Activated CD8-positive, alpha-beta T cell treated with anti-CD3 and anti-CD28 coated beads, Interleukin-2, amount 10 ng/mL, durations not matched to agents 7 days and 5 days (primary cell): Measurements from ENCODE around the gene GBA2. TPM values are rescaled to one million over a fixed set of nuclear protein-coding genes. Genes with fewer than 3 reads are reported as not detected.

ENCODE experiments used
- ATAC-seq: fragments of 150-1000 bp; cut with Tn5 transposase; one replicate; pipeline ENCODE4 v1.10.0; 2021; ENCODE audit warnings: moderate library complexity
- CTCF ChIA-PET: fragments of 350-600 bp; sonication (Branson Sonifier 250); formaldehyde crosslinking; loops from one replicate; lab custom pipeline; 2021; ENCODE audit warnings: antibody characterized with exemption; lab: Charles Lee
- POLR2A ChIA-PET: fragments of 350-600 bp; sonication (Branson Sonifier 250); formaldehyde crosslinking; loops from one replicate; lab custom pipeline; 2021; ENCODE audit warnings: antibody characterized with exemption; lab: Charles Lee
- DNase-seq: peaks from one replicate; pipeline ENCODE4 v3.0.0-alpha.2; 2020
- H3K27ac Mint-ChIP-seq: one replicate; pipeline ENCODE4 v1.8.0; 2021; ENCODE audit warnings: mild to moderate bottlenecking, mixed read lengths
- H3K27me3 Mint-ChIP-seq: one replicate; pipeline ENCODE4 v1.8.0; 2021; ENCODE audit warnings: low read depth, mixed read lengths
- H3K36me3 Mint-ChIP-seq: one replicate; pipeline ENCODE4 v1.8.0; 2021; ENCODE audit warnings: low read depth, mixed read lengths
- H3K4me1 Mint-ChIP-seq: one replicate; pipeline ENCODE4 v1.8.0; 2021; ENCODE audit warnings: low read depth, mixed read lengths
- H3K4me3 Mint-ChIP-seq: one replicate; pipeline ENCODE4 v1.8.0; 2021; ENCODE audit warnings: mild to moderate bottlenecking, mixed read lengths
- H3K9me3 Mint-ChIP-seq: one replicate; pipeline ENCODE4 v1.8.0; 2022; ENCODE audit warnings: mixed read lengths; ENCODE audit not compliant: insufficient read depth
- total RNA-seq, 2 experiments: library from RNA; stranded (reverse); gene quantifications; one replicate each; pipeline ENCODE4 v1.2.3, GENCODE V29; 2021

GBA2 gene
- total RNA-seq, 2 experiments from 2014 or later = 52.6 to 56.4 TPM

DNA sequence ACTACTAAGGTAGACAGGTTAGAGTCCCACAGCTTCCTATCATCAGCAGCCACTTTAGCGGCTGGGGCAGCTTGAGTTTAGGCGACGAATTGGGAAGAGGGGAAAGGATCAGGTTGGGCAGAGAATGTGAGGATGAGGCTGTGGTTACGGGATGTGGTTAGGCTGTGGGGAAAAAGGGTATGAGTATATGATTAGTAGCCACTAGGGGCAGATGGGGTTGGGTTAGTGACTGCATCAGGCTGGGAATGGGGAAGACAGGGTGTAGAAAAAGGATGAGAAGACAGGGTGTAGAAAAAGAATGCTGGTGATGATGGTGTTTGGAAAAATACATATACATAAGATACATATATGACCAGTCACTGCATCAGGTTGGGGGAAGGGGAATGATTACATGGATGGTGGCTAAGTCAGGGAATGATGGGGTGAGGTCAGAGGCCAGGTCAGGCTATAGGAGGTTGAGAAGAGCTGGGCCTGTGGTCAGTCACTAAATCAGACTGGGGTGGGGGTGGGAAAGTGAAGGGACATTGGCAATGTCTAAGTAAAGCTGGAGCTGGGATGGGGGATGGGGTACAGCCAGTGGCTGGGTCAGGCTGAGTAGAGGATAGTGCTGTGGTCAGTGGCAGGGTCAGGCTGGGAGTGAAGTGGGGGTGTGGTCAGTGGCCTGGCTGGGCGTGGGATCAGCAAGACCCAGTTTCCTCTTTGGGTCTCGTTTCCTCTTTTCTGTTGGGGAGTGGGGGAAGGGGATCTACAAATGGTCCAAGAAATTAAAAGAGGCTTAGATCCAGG is 19.1 kb downstream of the GBA2 start:
- Mint-ChIP-seq H3K27ac (no peak overlapping the region), H3K4me3 (no peak overlapping the region), H3K4me1 (peaks cover 15% of the 10 kb centered on the region), H3K9me3 (no peaks in the 10 kb centered on the region), H3K27me3 (no peaks in the 10 kb centered on the region), H3K36me3 (peaks cover 19% of the 10 kb centered on the region)
- ChIA-PET CTCF (interaction anchor here (0.8 to 23.9 kb wide), 24 partner anchors 10 to 679 kb away, joined by 3 to 209 read pairs (median 8); partner anchors contain the start of genes ARHGEF39, CCDC107, CD72 and GBA2), POLR2A (interaction anchor here (1.5 to 4.7 kb wide), 4 partner anchors 19 to 125 kb away, joined by 3 to 37 read pairs (median 17); partner anchors contain the start of genes GBA2 and RGP1)
- DNase-seq (peak; percentile 61), ATAC-seq (no peak)

DNA sequence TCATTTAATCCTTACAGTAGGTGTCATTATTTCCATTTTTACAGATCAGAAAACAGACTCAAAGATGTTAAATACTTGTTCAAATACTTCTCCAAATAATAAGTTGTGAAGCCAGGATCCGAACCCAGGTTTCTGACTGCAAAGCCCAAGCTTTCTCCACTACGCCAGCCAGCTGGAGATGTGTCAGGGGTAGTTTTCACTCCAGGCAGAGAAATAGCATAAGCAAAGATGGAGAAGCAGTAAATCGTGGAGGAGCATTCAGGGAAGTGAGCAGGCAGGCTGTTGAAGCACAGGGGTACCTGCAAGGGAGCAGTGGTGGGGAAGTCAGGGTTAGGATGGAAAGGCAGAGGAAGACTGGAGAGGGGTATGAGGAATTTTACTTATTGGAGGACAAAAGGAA is 19.9 kb downstream of the GBA2 start:
- Mint-ChIP-seq H3K9me3 (no peaks in the 10 kb centered on the region), H3K36me3 (peaks cover 25% of the 10 kb centered on the region)

DNA sequence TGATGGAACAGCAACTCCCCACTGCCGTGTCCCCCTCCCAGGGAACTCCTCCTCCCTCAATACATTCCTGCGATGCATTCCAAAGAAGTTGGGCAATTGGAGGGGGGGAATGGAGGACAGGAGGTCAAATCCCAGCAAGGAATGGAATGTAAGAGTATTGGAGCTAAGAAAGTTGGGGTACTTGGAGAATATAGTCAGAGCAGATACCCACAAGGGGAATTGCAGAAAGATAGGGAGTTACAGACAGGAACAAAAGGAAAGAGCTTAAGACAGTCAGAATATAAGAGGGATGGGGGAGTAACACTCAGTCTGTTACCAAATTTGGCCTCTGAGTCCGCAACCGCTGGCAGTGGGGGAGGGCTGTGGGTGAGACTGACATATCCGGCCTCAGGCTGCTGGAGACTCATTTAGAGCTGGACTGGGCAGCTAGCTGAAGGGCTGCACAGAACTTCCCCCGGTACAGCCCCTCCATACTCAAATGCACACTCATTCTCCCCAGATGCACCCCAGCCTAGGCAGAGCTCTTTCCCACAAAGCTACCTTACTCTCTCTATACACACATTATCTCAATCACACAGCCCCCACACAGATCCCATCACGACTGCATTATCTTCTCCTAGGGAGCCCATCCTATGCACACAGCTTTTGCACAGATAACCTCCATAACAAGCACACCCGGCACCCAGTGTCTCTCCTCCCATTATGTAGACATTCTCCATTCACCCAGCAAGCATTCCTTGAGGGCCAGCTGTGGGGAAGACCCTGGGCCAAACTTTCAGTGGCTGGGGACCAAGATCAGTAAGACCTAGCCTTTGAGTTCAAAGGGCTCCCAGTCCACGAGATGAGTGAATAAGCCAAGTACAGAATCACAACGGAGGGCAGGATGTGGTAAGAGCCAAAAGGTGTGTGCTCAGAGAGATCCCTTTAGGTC is 20.7 kb downstream of the GBA2 start:
- ATAC-seq (peak; percentile 10), DNase-seq (peak; percentile 71)
- Mint-ChIP-seq H3K4me3 (no peak overlapping the region), H3K27me3 (no peaks in the 10 kb centered on the region), H3K36me3 (peaks cover 32% of the 10 kb centered on the region), H3K9me3 (no peaks in the 10 kb centered on the region), H3K27ac (no peak overlapping the region), H3K4me1 (peaks cover 8% of the 10 kb centered on the region)
- ChIA-PET CTCF (interaction anchor here (0.7 to 23.9 kb wide), 27 partner anchors 10 to 237 kb away, joined by 3 to 209 read pairs (median 6); partner anchors contain the start of genes ARHGEF39, CCDC107, CD72 and GBA2), POLR2A (interaction anchor here (0.5 to 1.6 kb wide), 10 partner anchors 9 to 740 kb away, joined by 3 to 9 read pairs (median 3); partner anchors contain the start of genes ARHGEF39, CCDC107 and TESK1)

More for the DNA sequence above, 19.9 kb downstream of the GBA2 start:
- ChIA-PET POLR2A (interaction anchor here (0.7 kb wide), 1 partner anchor 110 kb away, joined by 3 read pairs; no protein-coding TSS in a partner anchor), CTCF (interaction anchor here (0.7 to 23.9 kb wide), 20 partner anchors 9 to 236 kb away, joined by 3 to 209 read pairs (median 9); partner anchors contain the start of genes ARHGEF39, CCDC107, CD72 and GBA2)
- Mint-ChIP-seq H3K27me3 (no peaks in the 10 kb centered on the region), H3K4me3 (no peak overlapping the region), H3K27ac (no peak overlapping the region), H3K4me1 (peaks cover 15% of the 10 kb centered on the region)
- ATAC-seq (no peak), DNase-seq (no peak)

DNA sequence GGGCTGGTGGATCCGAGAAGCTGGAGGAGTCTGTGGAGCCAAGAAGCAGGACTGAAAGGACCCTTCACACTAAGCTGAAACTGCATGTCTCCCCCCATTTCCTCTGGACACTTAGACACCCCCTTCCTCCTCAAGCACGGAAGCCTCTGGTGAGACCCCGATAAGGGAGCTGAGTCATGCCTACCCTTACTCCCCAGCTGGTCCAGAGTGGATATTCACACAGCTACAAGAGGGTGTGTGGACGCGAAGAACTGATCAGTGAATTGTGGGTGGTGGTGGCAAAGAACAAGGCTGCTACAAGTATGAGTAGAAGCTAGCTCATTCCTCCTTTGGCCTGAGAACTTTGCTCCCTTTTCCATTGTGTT is 21.4 kb downstream of the GBA2 start:
- Mint-ChIP-seq H3K4me3 (no peak overlapping the region), H3K4me1 (peaks cover 4% of the 10 kb centered on the region), H3K27me3 (no peaks in the 10 kb centered on the region), H3K9me3 (no peaks in the 10 kb centered on the region), H3K36me3 (peaks cover 38% of the 10 kb centered on the region), H3K27ac (no peak overlapping the region)
- ATAC-seq (no peak), DNase-seq (no peak)
- ChIA-PET POLR2A (interaction anchor here (0.9 to 1.6 kb wide), 6 partner anchors 28 to 739 kb away, joined by 3 to 9 read pairs (median 5); partner anchors contain the start of genes ARHGEF39 and CCDC107), CTCF (interaction anchor here (0.8 to 23.9 kb wide), 23 partner anchors 9 to 124 kb away, joined by 3 to 209 read pairs (median 6); partner anchors contain the start of genes ARHGEF39, CCDC107, CD72 and GBA2)

DNA sequence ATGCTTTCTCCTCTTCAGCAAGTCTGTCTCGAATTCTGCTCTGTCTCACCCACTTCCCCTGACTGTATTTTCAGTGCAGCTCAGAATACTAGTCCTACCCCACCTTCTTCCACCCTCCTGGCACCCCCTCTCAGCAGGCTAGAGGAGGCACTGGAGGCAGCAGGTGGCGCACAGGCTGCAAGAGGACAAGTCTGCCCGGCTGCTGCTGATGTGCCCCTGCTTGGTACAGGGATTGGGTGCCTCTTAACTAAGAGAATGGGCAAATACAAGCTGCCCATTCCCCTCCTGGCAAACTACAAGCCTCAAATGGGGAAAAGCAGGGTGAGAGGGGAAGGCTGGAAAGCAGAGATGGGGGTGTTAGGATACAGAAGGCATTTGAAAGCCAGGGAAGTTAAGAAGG is 22.1 kb downstream of the GBA2 start:
- peak; percentile 16 for ATAC-seq

DNA sequence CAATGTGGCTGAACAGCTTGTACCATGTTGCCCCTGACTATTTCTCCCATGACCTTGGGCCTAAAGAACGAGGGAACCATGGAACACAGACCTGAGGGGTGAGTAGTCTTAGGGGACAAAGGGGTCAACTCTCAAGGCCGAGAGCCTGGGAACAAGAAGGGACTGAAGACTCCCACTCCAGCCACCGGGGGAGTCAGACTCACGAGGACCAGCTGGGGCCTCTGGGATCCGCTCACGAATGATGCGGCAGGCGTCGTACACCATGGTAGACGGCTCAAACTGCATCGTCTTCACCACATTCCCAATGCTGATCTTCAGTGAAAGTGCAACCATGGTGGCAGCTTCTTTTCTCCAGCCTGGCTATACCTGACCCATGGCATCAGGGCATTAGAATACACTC is 23.7 kb downstream of the GBA2 start:
- H3K27me3 Mint-ChIP-seq = no peaks in the 10 kb centered on the region
- CTCF ChIA-PET = interaction anchor here (4.4 to 23.9 kb wide), 4 partner anchors 21 to 107 kb away, joined by 30 to 209 read pairs (median 90); partner anchors contain the start of genes CD72, GBA2, MSMP and RGP1
- no peak for ATAC-seq

More for the DNA sequence above, 22.1 kb downstream of the GBA2 start:
- Mint-ChIP-seq H3K4me3 (no peak overlapping the region), H3K27ac (peak overlapping the region; percentile 82), H3K4me1 (peaks cover 4% of the 10 kb centered on the region), H3K27me3 (no peaks in the 10 kb centered on the region), H3K36me3 (peaks cover 45% of the 10 kb centered on the region), H3K9me3 (no peaks in the 10 kb centered on the region)
- peak; percentile 69 for DNase-seq
- ChIA-PET POLR2A (interaction anchor here (1.3 to 1.6 kb wide), 2 partner anchors 12 to 79 kb away, joined by 6 to 9 read pairs; no protein-coding TSS in a partner anchor), CTCF (interaction anchor here (0.8 to 23.9 kb wide), 23 partner anchors 8 to 464 kb away, joined by 3 to 209 read pairs (median 6); partner anchors contain the start of genes ARHGEF39, CCDC107, CD72 and CLTA)

DNA sequence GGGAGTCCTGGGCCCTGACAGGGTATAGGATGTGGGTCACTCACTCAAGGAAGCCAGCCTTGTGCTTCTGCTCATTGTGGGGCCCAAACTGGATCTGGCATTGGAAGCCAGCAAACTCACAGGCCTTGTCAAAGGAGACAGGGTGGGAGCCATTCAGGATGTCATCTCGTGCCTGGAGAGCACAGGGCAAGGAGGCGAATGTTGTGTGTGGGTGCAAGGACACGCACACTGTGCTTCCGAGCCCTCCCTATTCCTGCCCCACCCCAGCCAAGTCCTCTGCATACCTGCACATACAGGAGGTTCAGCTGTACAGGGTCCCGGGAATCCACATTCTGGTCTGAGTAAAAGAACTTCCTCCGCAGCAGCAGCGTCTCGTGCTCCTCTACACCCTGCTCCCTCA is 25.1 kb downstream of the GBA2 start:
- Mint-ChIP-seq H3K9me3 (no peaks in the 10 kb centered on the region), H3K4me1 (no peaks in the 10 kb centered on the region), H3K27ac (no peak overlapping the region), H3K27me3 (no peaks in the 10 kb centered on the region), H3K36me3 (peaks cover 70% of the 10 kb centered on the region), H3K4me3 (no peak overlapping the region)
- ATAC-seq = no peak
- DNase-seq = no peak
- CTCF ChIA-PET = interaction anchor here (23.9 kb wide), 1 partner anchor 28 kb away, joined by 209 read pairs; no protein-coding TSS in a partner anchor
- POLR2A ChIA-PET = interaction anchor here (1.0 kb wide), 1 partner anchor 9 kb away, joined by 3 read pairs; no protein-coding TSS in a partner anchor

More for the DNA sequence above, 23.7 kb downstream of the GBA2 start:
- POLR2A ChIA-PET = interaction anchor here (0.6 kb wide), 1 partner anchor 13 kb away, joined by 4 read pairs; no protein-coding TSS in a partner anchor
- H3K36me3 Mint-ChIP-seq = peaks cover 55% of the 10 kb centered on the region
- no peak overlapping the region for H3K4me3 Mint-ChIP-seq
- no peaks in the 10 kb centered on the region for H3K4me1 Mint-ChIP-seq
- H3K27ac Mint-ChIP-seq = no peak overlapping the region
- no peak for DNase-seq
- no peaks in the 10 kb centered on the region for H3K9me3 Mint-ChIP-seq

DNA sequence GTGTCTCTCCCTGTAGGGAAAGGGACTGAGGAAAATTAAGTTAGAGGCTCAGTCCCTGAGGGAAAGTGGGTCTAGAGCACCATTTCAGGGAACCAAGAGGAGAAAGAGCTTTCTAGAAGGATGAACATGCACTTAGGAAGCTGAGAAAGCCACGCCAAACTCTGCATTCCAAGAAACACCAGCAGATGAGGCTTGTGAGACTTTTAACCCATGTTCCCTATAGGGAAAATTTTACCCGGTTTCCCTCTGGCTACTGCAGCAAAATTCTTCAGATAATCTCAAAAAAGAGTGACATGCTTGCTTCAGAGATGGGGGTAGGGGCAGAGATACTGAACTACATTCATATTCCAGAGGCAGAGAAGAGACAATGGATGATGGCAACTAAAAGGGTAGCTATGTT is 25.6 kb downstream of the GBA2 start:
- Mint-ChIP-seq H3K9me3 (no peaks in the 10 kb centered on the region), H3K27ac (peak overlapping the region; percentile 47), H3K4me1 (no peaks in the 10 kb centered on the region), H3K27me3 (no peaks in the 10 kb centered on the region), H3K4me3 (no peak overlapping the region), H3K36me3 (peaks cover 72% of the 10 kb centered on the region)
- ChIA-PET CTCF (interaction anchor here (23.9 kb wide), 1 partner anchor 27 kb away, joined by 209 read pairs; no protein-coding TSS in a partner anchor), POLR2A (interaction anchor here (1.0 kb wide), 1 partner anchor 8 kb away, joined by 3 read pairs; no protein-coding TSS in a partner anchor)
- no peak for DNase-seq
- no peak for ATAC-seq

DNA sequence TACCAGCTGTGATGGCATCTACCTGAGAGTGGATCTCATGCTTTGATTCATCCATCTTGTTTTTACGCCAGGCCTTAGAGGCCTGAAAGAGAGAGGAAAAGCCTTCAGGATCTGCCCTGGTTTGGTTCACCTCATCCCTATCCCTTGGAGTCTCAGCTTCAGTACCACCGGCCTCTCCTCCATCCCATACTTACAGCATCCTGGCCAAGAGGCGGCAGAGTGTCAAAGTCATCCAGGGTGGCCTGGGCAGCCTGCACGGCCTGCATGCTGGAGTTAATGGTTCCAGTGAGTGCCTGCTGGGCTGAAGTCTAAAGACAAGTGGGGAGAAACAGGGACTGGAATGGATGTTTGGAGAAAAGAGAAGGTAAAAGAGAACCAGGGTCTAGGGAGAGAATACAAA is 29.5 kb downstream of the GBA2 start:
- Mint-ChIP-seq H3K36me3 (peaks cover 86% of the 10 kb centered on the region), H3K9me3 (no peaks in the 10 kb centered on the region), H3K27me3 (no peaks in the 10 kb centered on the region), H3K27ac (no peak overlapping the region), H3K4me1 (peaks cover 3% of the 10 kb centered on the region), H3K4me3 (no peak overlapping the region)
- ChIA-PET CTCF (interaction anchor here (2.1 to 23.9 kb wide), 2 partner anchors 12 to 23 kb away, joined by 6 to 209 read pairs; partner anchors contain the start of genes CREB3 and TLN1), POLR2A (no interaction called here)
- no peak for DNase-seq
- ATAC-seq = no peak

DNA sequence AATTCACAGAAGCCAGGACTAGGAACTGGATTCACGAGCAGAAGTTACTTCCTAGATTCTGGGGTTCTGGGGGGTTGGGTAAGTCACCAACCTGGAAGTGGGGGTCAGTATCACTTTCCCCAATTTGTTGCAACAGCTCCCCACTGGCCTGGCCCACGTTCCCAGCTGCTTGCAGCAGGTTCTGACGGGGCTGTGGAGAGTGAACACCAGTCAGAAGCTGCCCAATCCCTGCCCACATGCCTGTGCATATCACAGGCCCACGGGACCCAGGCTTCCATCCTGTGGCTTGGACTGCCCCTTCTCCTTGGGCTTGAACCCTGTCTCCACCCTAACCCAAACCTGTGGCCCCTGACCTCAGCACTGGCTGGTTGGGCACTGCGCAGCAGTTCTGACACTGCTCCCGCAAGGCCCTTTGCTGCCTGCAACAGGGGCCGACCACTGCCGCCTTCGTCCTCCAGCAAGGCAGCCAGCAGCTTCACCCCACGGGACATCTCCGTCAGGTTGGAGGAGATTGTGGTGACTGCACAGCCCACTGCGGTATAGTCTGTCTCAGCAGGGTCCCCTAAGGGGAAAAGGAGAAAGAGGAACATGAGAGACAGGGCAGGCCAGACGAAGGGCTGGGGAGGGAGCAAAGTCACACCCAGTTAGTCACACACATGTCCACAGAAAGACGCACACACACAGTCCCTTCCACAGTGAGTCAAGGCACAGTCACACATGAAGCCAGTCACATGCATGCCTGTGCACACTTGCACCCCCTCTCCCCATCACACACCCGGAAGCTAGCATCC is 30.1 kb downstream of the GBA2 start:
- no peak overlapping the region for H3K27ac Mint-ChIP-seq
- H3K9me3 Mint-ChIP-seq = no peaks in the 10 kb centered on the region
- H3K4me3 Mint-ChIP-seq = no peak overlapping the region
- POLR2A ChIA-PET = no interaction called here
- peaks cover 3% of the 10 kb centered on the region for H3K4me1 Mint-ChIP-seq
- CTCF ChIA-PET = interaction anchor here (1.1 to 23.9 kb wide), 2 partner anchors 9 to 23 kb away, joined by 3 to 209 read pairs; no protein-coding TSS in a partner anchor
- ATAC-seq (no peak), DNase-seq (no peak)
- no peaks in the 10 kb centered on the region for H3K27me3 Mint-ChIP-seq
- peaks cover 86% of the 10 kb centered on the region for H3K36me3 Mint-ChIP-seq
